ENCODE data around the gene DHRS2.
A peak's percentile ranks its signal among the peaks of the same experiment; 100 is the strongest.

Gene DHRS2

DNA sequence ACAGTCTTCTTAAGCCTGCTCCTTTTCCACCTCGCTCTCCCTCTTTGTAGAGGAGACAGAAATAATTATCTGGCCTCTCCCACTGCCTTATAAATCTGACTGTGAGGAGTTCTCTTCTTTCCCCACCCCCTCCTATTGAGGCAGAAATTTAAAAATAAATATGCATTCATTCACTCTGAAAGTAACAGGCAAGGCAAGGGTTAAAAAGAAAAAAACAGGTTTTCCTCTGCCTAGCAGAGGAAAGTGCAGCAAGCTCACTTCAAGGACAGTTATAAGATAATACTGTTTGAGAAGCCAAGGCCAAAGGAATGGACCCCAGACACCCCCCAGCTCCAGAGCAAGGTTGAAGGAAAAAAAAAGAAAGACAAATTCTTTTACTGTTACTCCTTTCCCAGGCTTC lies 56.3 kb downstream of the DHRS2 start:
- Histone ChIP-seq H3K9ac (ENCODE audit: low read depth, low read length) (no peak overlapping the region), H3K36me3 (ENCODE audit: control insufficient read depth, insufficient read depth, low read length) (no peaks in the 10 kb centered on the region), H3K27me3 (ENCODE audit: control insufficient read depth, insufficient read depth, low read length) (peaks cover 5% of the 10 kb centered on the region), H3K4me1 (ENCODE audit: control insufficient read depth, insufficient read depth, low read length) (peaks cover 19% of the 10 kb centered on the region), H3K4me3 (ENCODE audit: low read depth, low read length) (no peak overlapping the region), H3K9me3 (ENCODE audit: control insufficient read depth, insufficient read depth, low read length) (peaks cover 4% of the 10 kb centered on the region)

DNA sequence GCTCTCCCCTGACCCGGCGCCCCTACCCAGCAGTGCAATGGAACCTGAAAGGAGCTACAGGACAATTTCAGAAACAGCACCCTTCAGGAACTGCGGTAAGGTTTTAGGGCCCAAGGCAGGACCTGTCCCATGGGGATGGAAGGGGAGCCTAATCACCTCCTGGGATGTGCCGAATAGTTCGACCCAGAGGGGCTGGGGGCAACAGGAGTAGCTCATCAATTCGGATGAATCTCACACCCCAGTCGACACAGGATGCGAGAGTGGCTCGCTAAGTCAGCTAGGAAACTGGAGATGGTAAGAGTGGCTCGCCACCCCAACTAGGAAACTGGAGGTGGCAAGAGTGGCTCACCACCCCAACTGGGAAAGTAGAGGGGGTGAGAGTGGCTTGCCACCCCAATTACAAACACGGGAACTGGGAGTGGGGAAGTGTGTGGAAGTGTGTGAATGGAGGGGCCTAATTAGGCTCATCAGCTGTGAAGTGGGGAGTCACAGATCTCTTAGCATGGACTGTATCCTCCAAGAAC lies 57.1 kb downstream of the DHRS2 start:
- peaks cover 4% of the 10 kb centered on the region for H3K9me3 ChIP-seq (ENCODE audit: control insufficient read depth, insufficient read depth, low read length)
- H3K4me1 ChIP-seq (ENCODE audit: control insufficient read depth, insufficient read depth, low read length) = peaks cover 19% of the 10 kb centered on the region
- H3K36me3 ChIP-seq (ENCODE audit: control insufficient read depth, insufficient read depth, low read length) = no peaks in the 10 kb centered on the region
- H3K27me3 ChIP-seq (ENCODE audit: control insufficient read depth, insufficient read depth, low read length) = peaks cover 5% of the 10 kb centered on the region
- no peak overlapping the region for H3K9ac ChIP-seq (ENCODE audit: low read depth, low read length)
- no peak overlapping the region for H3K4me3 ChIP-seq (ENCODE audit: low read depth, low read length)

DNA sequence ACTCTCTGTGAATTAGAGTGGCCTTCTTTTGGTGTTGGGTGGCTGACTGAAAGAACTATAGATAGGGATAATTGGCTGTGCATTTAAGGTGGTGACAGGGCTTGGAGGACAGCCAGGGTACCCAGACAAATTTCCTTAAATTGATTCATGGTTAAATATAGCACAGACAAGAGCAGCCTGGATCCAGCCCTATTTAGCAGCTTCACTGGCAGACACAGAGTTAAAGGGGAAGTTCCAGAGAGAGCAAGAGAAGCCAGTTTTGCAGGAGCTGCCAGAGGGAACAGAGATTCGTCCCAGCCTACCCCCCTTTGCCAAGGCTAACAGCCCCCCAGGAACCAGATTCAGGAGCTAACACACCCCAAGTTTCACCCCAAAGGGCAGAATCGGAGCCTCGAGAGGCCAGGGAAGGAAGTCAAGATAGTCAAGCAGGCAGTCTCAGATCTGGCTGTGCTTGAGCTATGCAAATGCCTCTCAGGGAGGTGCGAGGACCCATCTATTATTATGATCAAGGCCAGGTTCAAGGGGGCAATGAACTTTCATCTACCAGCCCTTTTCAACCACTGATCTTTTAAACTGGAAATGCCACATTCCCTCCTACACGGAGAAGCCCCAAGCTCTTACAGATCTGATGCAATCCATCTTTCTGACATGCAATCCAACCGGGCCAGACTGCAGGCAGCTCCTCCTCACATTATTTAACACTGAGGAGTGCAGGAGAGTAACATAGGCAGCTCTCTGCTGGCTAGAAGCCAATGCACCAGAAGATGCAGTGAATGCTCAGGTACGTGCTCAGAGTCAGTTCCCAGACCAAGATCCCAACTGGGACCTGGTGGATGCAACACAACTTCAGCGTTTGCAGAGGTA lies 58.2 kb downstream of the DHRS2 start:
- peaks cover 19% of the 10 kb centered on the region for H3K4me1 ChIP-seq (ENCODE audit: control insufficient read depth, insufficient read depth, low read length)
- H3K4me3 ChIP-seq (ENCODE audit: low read depth, low read length) = peak overlapping the region; percentile 57
- peaks cover 4% of the 10 kb centered on the region for H3K9me3 ChIP-seq (ENCODE audit: control insufficient read depth, insufficient read depth, low read length)
- H3K9ac ChIP-seq (ENCODE audit: low read depth, low read length) = peak overlapping the region; percentile 1
- peaks cover 5% of the 10 kb centered on the region for H3K27me3 ChIP-seq (ENCODE audit: control insufficient read depth, insufficient read depth, low read length)
- H3K36me3 ChIP-seq (ENCODE audit: control insufficient read depth, insufficient read depth, low read length) = no peaks in the 10 kb centered on the region
